Measurements from ENCODE around the gene MON1A. TPM values are rescaled to one million over a fixed set of nuclear protein-coding genes. Genes with fewer than 3 reads are reported as not detected.
A peak's percentile ranks its signal among the peaks of the same experiment; 100 is the strongest.

MON1A gene
- total and polyA plus RNA-seq, 8 donors = 2.3 to 7.7 (median 4.5) TPM

GRCh38 chr3:49967291-49967690, 37.7 kb upstream of the MON1A start:
- Histone ChIP-seq H3K27me3 (no peaks in the 10 kb centered on the region), H3K4me3 (no peak overlapping the region), H3K4me1 (peaks cover 3 to 12% (median 3%) of the 10 kb centered on the region in 3 donors), H3K36me3 (peaks cover 0 to 9% (median 2%) of the 10 kb centered on the region in 3 donors), H3K9me3 (no peaks in the 10 kb centered on the region), H3K27ac (no peak overlapping the region)
- ATAC-seq = peak in 1 of 4 donors; percentile 18
- FAIRE-seq = no peak
- intact Hi-C loops (cut with DNase I) = no loop called here
- TF ChIP-seq CTCF (IDR thresholded peaks at IDR 0.05) = no peak
- DNase-seq = no peak
- 71 to 79% methylated on average over 6 of the region's 6 CpGs for WGBS, 2 donors

- 98 to 100% methylated on average over 1 of the region's 1 CpG for WGBS, 2 donors
- H3K4me3 ChIP-seq = no peak overlapping the region
- no peak for FAIRE-seq
Measured at GRCh38 chr3:49966233-49966942, 36.8 kb upstream of the MON1A start.

GRCh38 chr3:49955636-49956035, 26.0 kb upstream of the MON1A start:
- Histone ChIP-seq H3K27me3 (no peaks in the 10 kb centered on the region), H3K27ac (no peak overlapping the region), H3K36me3 (no peaks in the 10 kb centered on the region), H3K9me3 (no peaks in the 10 kb centered on the region), H3K4me3 (no peak overlapping the region), H3K4me1 (peaks cover 0 to 4% (median 0%) of the 10 kb centered on the region in 3 donors)
- 88 to 91% methylated on average over 3 of the region's 3 CpGs for WGBS, 2 donors
- intact Hi-C loops (cut with DNase I) = no loop called here
- ATAC-seq (peak in 1 of 4 donors; percentile 44), DNase-seq (no peak), FAIRE-seq (no peak)
- TF ChIP-seq CTCF (IDR thresholded peaks at IDR 0.05) = no peak

More at GRCh38 chr3:49966233-49966942, 36.8 kb upstream of the MON1A start:
- ATAC-seq (peak in 2 of 4 donors; percentile 27 to 35), DNase-seq (no peak)
- intact Hi-C loops (cut with DNase I) = no loop called here
- Histone ChIP-seq H3K36me3 (peaks cover 0 to 7% (median 0%) of the 10 kb centered on the region in 3 donors), H3K27ac (peak overlapping the region in 1 of 4 donors; percentile 8), H3K4me1 (peaks cover 3 to 12% (median 3%) of the 10 kb centered on the region in 3 donors), H3K9me3 (no peaks in the 10 kb centered on the region), H3K27me3 (no peaks in the 10 kb centered on the region)
- TF ChIP-seq CTCF (IDR thresholded peaks at IDR 0.05) = no peak

GRCh38 chr3:49952924-49953323, 23.3 kb upstream of the MON1A start:
- Histone ChIP-seq H3K27ac (no peak overlapping the region), H3K36me3 (no peaks in the 10 kb centered on the region), H3K4me1 (peaks cover 0 to 9% (median 0%) of the 10 kb centered on the region in 3 donors), H3K4me3 (no peak overlapping the region), H3K9me3 (no peaks in the 10 kb centered on the region), H3K27me3 (no peaks in the 10 kb centered on the region)
- FAIRE-seq (no peak), ATAC-seq (no peak), DNase-seq (no peak)
- no peak for TF ChIP-seq CTCF (IDR thresholded peaks at IDR 0.05)
- intact Hi-C loops (cut with DNase I) = no loop called here
- 89 to 92% methylated on average over 6 of the region's 6 CpGs for WGBS, 2 donors

GRCh38 chr3:49942651-49943050, 13.0 kb upstream of the MON1A start:
- Histone ChIP-seq H3K9me3 (no peaks in the 10 kb centered on the region), H3K36me3 (no peaks in the 10 kb centered on the region), H3K4me1 (peaks cover 0 to 8% (median 5%) of the 10 kb centered on the region in 3 donors), H3K27me3 (no peaks in the 10 kb centered on the region), H3K27ac (no peak overlapping the region), H3K4me3 (no peak overlapping the region)
- DNase-seq (no peak), ATAC-seq (no peak), FAIRE-seq (no peak)
- WGBS, 2 donors = 74 to 80% methylated on average over 2 of the region's 2 CpGs
- intact Hi-C loops (cut with DNase I) = no loop called here
- no peak for TF ChIP-seq CTCF (IDR thresholded peaks at IDR 0.05)
